Stimulated activated CD4-positive, alpha-beta T cell treated with anti-CD3 and anti-CD28 coated beads, Interleukin-1b, Interleukin-23, amount 100 ng/mL, for 1 hour (primary cell): ENCODE data around the gene ESRRA.
A peak's percentile ranks its signal among the peaks of the same experiment; 100 is the strongest.

Experiments
- DNase-seq, 2 donors: peaks; one replicate each; pipeline ENCODE4 v3.0.0-alpha.2; 2020; ENCODE audit warnings: low read depth in 2 of 2

ESRRA gene

DNA sequence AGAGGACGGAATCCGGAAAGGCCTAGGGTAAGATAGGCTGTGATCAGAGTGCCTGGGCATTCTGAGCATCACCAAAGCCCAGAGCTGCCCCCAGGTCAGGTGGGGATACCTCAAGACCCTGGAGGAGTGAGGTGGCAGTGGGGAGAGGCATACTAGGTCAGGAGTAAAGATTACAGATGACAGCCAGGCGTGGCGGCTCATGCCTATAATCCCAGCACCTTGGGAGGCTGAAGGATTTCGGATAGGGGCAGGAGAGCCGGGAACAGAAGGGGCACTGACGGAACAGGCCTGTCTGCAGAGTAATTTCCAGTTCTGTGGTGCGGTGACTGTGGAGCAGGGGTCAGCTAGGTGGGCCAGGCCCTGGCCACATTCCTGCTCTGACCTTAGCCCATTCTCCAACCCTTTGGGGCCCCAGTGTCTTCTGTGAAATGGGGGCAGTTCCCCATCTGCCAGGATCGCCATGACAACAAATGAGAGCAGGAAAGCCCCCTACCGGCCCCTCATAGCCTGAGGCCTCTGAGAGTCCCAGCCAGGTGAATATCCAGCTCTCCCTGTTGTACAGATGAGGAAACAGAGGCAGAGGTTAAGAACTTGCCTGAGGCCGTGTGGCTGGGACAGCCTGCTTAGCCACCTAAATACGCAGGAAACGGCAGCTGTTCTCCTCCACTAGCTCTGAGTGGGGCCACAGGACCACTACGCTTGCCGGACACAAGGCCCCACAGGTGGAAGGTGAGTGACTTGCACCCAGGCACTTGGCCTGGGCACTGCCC lies 30.1 kb upstream of the ESRRA start:
- no peak for DNase-seq

- DNase-seq = no peak
Observed at GRCh38 chr11:64275841-64276240, 29.5 kb upstream of the ESRRA start.

GRCh38 chr11:64276653-64277431 lies 28.5 kb upstream of the ESRRA start:
- no peak for DNase-seq

DNA sequence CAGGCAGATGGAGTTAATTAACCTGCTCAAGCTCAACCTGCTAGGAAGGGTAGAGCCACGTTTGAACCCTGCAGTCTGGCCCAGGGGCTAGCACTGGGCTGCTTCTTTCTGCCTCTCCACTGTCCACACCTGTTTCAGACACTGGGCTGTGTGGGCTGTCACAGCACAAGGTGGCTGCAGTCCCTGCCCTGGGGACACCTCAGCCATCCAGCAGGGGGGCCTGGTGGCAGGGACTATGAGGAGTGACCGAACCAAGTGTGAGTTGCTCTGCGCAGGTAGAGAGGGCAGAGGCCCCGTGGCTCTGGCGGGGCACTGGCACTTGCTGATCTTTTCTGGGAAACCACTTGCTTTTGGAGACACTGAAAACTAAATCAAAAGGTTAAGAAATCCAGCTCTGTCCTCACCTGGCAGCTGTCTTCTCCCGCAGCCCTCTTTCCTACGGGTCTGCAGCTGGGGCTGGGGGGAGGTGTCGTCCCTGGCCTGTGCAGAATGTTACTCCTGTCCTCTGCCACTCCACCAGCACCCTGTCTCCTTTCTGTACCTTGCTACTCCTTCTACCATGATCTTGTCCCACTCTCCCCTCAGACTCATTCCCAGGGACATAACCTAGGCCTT lies 26.6 kb upstream of the ESRRA start:
- no peak for DNase-seq

- no peak for DNase-seq
Observed at GRCh38 chr11:64281957-64282770, 23.2 kb upstream of the ESRRA start.

GRCh38 chr11:64283092-64283491 lies 22.2 kb upstream of the ESRRA start:
- no peak for DNase-seq

GRCh38 chr11:64284048-64284961 lies 21.0 kb upstream of the ESRRA start, which contains the start of gene BAD:
Gene BAD, minus strand, starts transcription at chr11:64284665. Its CDS starts 297 bp downstream, at chr11:64284368.
- DNase-seq = peak; percentile 83 to 88

DNA sequence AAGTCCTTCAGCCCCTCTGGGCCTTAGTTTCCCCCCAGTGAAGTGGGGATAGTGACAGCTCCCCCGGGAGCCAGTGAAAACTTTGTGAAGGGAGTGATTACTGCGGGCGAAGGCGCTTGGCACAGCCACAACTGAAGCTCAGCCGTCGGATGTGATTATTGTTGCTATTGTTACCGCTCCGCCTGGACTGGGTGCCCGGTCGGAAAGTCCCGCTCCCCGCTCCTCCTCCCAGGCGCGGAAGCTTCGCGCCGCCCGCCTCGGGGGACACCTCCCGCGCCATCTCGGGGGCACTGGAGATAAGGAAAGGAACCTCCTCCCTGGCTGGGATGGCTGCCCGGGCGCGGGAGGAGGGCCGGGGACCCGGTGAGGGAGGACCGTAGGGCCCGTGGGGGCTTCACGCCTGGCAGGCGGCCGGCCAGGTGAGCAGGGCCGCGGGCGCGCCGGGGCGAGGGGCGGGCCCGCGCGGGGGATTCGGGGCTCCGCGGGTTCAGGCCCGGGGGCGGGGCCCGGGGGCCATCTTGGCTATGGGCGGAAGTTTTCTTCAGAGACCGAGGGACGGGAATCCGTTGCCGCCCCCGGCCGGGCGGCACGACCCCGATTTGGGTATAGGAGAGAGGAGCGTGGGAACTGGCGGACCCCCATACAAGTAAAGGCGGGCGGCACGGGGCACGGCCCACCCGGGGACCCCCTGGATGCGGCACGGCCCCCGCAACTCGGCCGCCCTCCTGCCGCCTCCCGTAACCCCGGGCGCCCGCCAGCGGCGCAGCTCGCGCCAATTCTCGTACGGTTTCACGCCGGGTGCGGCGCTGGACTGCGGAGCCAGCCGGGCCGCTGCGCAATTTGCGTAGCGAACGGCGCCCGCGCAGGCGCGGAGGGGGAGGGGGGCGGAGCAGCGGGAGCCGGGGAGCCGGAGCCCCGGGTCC lies 20.1 kb upstream of the ESRRA start, which contains the start of gene GPR137:
Gene GPR137, plus strand, starts transcription at position 887 of the 923 bp plus-strand sequence. CDS start 677 bp downstream, outside the sequence.
- peak; percentile 71 to 93 for DNase-seq

DNA sequence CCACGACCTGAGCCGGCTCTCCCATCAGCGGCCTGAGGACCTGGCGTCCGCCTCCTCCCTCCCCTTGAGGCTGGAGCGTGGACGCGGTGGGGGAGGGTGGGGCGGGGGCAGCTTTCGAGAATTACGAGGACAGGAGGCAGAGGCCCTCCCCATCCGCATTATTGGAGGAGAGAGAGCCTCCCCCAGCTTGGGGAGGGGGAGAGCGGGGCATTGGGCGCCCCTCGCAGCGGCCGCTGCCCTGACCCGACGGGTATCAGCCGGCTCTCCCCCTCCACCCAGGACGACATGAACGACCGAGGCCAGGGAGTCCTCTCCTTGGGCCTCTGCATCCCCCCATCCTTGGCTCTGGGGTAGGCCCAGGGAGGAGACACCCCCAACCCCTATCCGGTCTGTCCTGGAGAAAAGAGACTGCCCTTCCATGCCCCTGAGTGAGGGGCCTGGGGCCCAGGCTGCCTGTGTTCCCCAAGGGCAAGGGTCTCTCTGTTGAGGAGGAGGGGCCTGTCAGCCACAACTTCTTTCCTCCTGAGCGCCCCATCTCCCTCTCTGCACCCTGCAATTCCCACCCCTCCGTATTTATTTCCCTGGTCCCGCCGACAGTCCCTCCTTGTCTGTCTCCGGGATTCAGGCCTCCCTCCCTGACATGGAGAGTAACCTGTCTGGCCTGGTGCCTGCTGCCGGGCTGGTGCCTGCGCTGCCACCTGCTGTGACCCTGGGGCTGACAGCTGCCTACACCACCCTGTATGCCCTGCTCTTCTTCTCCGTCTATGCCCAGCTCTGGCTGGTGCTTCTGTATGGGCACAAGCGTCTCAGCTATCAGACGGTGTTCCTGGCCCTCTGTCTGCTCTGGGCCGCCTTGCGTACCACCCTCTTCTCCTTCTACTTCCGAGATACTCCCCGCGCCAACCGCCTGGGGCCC lies 19.2 kb upstream of the ESRRA start:
- DNase-seq = no peak

GRCh38 chr11:64286801-64287159 lies 18.5 kb upstream of the ESRRA start:
- no peak for DNase-seq

DNA sequence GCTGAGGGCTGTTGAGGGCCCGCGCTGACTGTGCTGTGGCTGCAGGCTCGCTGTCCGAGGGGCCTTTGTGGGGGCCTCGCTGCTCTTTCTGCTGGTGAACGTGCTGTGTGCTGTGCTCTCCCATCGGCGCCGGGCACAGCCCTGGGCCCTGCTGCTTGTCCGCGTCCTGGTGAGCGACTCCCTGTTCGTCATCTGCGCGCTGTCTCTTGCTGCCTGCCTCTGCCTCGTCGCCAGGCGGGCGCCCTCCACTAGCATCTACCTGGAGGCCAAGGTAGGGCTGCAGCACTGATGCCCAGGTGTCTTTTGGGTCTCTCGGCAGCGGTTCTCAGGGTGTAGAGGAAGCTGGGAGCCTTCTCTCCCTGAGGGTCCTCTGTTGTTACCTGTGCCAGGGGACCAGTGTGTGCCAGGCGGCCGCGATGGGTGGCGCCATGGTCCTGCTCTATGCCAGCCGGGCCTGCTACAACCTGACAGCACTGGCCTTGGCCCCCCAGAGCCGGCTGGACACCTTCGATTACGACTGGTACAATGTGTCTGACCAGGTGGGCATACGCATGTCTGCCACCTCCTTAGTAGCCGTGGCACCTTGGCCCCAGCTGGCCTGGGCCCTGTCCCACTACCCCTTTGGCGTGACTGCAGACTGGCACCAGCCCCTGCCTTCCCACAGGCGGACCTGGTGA lies 17.5 kb upstream of the ESRRA start:
- DNase-seq = no peak

DNA sequence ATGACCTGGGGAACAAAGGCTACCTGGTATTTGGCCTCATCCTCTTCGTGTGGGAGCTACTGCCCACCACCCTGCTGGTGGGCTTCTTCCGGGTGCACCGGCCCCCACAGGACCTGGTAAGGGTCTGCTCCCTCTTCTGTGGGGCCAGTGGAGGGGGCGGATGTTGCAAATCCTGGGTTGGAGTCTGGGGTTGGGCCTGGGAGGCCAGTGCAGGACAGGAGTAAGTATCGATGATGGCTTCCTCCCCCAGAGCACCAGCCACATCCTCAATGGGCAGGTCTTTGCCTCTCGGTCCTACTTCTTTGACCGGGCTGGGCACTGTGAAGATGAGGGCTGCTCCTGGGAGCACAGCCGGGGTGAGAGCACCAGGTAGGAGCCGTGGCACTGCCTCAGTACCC lies 17.0 kb upstream of the ESRRA start:
- no peak for DNase-seq

- no peak for DNase-seq
Observed at GRCh38 chr11:64289002-64289564, 16.2 kb upstream of the ESRRA start.

- no peak for DNase-seq
Observed at GRCh38 chr11:64290352-64291261, 14.7 kb upstream of the ESRRA start.

DNA sequence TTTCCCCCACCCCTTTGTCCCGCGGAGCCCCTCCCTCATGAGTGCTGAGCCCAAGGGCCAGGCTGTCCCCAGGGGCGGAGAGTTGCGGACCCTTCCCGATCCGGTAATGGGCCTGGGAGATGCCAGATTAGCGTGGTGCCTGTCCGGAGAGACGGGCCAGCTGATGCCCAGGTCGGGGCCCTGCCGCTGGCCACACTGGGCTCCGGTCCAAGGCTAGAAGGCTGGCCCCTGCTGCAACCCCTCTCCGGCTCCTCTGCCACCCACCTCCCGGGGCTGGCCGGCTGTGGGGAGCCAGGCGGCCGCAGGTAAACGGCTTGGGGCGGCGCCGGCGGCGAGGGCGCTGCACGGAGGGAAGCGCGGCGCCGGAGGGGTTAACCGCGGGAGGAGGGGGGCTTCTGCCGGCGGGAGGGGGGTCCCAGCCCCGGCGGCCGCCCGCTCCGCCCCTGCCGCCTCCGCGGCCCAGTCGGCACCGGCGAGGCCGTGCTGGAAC lies 14.0 kb upstream of the ESRRA start, which contains the start of gene KCNK4:
Gene KCNK4, plus strand, starts transcription at position 41 of the 490 bp plus-strand sequence. CDS start 1,717 bp downstream, outside the sequence.
- DNase-seq = no peak
